Astrocyte (in vitro differentiated cells and primary cell): ENCODE measurements around the gene RAG1. TPM values are rescaled to one million over a fixed set of nuclear protein-coding genes. Genes with fewer than 3 reads are reported as not detected.

Experiments
- DNase-seq: peaks from one replicate; pipeline ENCODE4 v3.0.0-alpha.2; 2010; ENCODE audit warnings: low read depth
- FAIRE-seq: peaks from 2 replicates; lab custom pipeline; 2011; peaks lifted over from hg19 to GRCh38; lab: Jason Lieb, UNC
- H2AFZ ChIP-seq: 2 replicates; pipeline ENCODE4 v1.6.0; 2012; ENCODE audit warnings: low read depth, low read length, inconsistent platforms
- H3K27ac ChIP-seq: 2 replicates; pipeline ENCODE4 v1.5.1; 2011; ENCODE audit warnings: low read depth, low read length, inconsistent platforms
- H3K27me3 ChIP-seq: 2 replicates; pipeline ENCODE4 v1.6.0; 2011; ENCODE audit warnings: low read length, inconsistent platforms; ENCODE audit not compliant: insufficient read depth
- H3K36me3 ChIP-seq: 2 replicates; pipeline ENCODE4 v1.5.1; 2011; ENCODE audit warnings: low read length, inconsistent platforms; ENCODE audit not compliant: insufficient read depth
- H3K4me1 ChIP-seq: 2 replicates; pipeline ENCODE4 v1.5.1; 2011; ENCODE audit warnings: low read length, inconsistent platforms; ENCODE audit not compliant: insufficient read depth
- H3K4me2 ChIP-seq: 2 replicates; pipeline ENCODE4 v1.6.0; 2012; ENCODE audit warnings: low read length, inconsistent platforms
- H3K4me3 ChIP-seq: 2 replicates; pipeline ENCODE4 v1.5.1; 2011; ENCODE audit warnings: low read depth, mild to moderate bottlenecking, low read length, inconsistent platforms; ENCODE audit not compliant: insufficient read depth
- H3K79me2 ChIP-seq: 2 replicates; pipeline ENCODE4 v1.6.0; 2012; ENCODE audit warnings: mild to moderate bottlenecking, low read length, inconsistent platforms; ENCODE audit not compliant: insufficient read depth
- H3K9ac ChIP-seq: 2 replicates; pipeline ENCODE4 v1.6.0; 2012; ENCODE audit warnings: mild to moderate bottlenecking, low read length, inconsistent platforms
- H3K9me3 ChIP-seq: 2 replicates; pipeline ENCODE4 v1.5.1; 2012; ENCODE audit warnings: low read depth, mild to moderate bottlenecking, low read length, inconsistent platforms; ENCODE audit not compliant: insufficient read depth
- H4K20me1 ChIP-seq: 2 replicates; pipeline ENCODE4 v1.6.0; 2012; ENCODE audit warnings: low read length, inconsistent platforms; ENCODE audit not compliant: insufficient read depth
- H3K27ac Mint-ChIP-seq: one replicate; pipeline ENCODE4 v1.8.0; 2021; ENCODE audit warnings: mild to moderate bottlenecking, mixed read lengths; ENCODE audit not compliant: unreplicated experiment
- H3K27me3 Mint-ChIP-seq: one replicate; pipeline ENCODE4 v1.8.0; 2021; ENCODE audit warnings: low read depth, mixed read lengths; ENCODE audit not compliant: unreplicated experiment
- H3K36me3 Mint-ChIP-seq: one replicate; pipeline ENCODE4 v1.8.0; 2021; ENCODE audit warnings: low read depth, mixed read lengths; ENCODE audit not compliant: unreplicated experiment
- H3K4me1 Mint-ChIP-seq: one replicate; pipeline ENCODE4 v1.8.0; 2021; ENCODE audit warnings: low read depth, mixed read lengths; ENCODE audit not compliant: unreplicated experiment
- H3K4me3 Mint-ChIP-seq: one replicate; pipeline ENCODE4 v1.8.0; 2021; ENCODE audit warnings: mild to moderate bottlenecking, moderate library complexity, mixed read lengths; ENCODE audit not compliant: unreplicated experiment
- H3K9me3 Mint-ChIP-seq: one replicate; pipeline ENCODE4 v1.8.0; 2021; ENCODE audit warnings: mild to moderate bottlenecking, mixed read lengths; ENCODE audit not compliant: unreplicated experiment
- CTCF ChIP-seq: IDR thresholded peaks from 2 replicates; pipeline ENCODE4 v1.5.1; 2011; ENCODE audit warnings: low read depth, mild to moderate bottlenecking, inconsistent platforms, low read length, moderate library complexity; ENCODE audit not compliant: insufficient read depth
- EZH2 ChIP-seq: IDR thresholded peaks from 2 replicates; pipeline ENCODE4 v1.6.1; 2012; ENCODE audit warnings: mild to moderate bottlenecking, low read length, inconsistent platforms; ENCODE audit not compliant: insufficient read depth
- total RNA-seq: library from RNA; stranded (reverse); gene quantifications from 2 replicates; pipeline ENCODE4 v1.2.1, GENCODE V29; 2021

RAG1 gene
- total RNA-seq, 1 donor from 2014 or later: 3.2 TPM

- DNase-seq: no peak
- H3K9me3 ChIP-seq: no peaks in the 10 kb centered on the region
- Mint-ChIP-seq H3K27ac (no peak within 1 kb of the TSS), H3K9me3 (no peaks in the 10 kb centered on the region), H3K4me1 (peaks cover 2% of the 10 kb centered on the region), H3K4me3 (no peak within 1 kb of the TSS), H3K36me3 (no peaks in the 10 kb centered on the region), H3K27me3 (no peaks in the 10 kb centered on the region)
- peaks cover 3% of the 10 kb centered on the region for H3K4me1 ChIP-seq
- H3K79me2 ChIP-seq: no peaks in the 10 kb centered on the region
- no peaks in the 10 kb centered on the region for H3K27me3 ChIP-seq
- no peak within 1 kb of the TSS for H3K27ac ChIP-seq
- H3K4me2 ChIP-seq: no peak within 1 kb of the TSS
- TF ChIP-seq EZH2 (no peak), CTCF (no peak)
- no peaks in the 10 kb centered on the region for H3K36me3 ChIP-seq
- H4K20me1 ChIP-seq: no peaks in the 10 kb centered on the region
- no peak within 1 kb of the TSS for H2AFZ ChIP-seq
- no peak for FAIRE-seq
- H3K9ac ChIP-seq: no peak within 1 kb of the TSS
- no peak within 1 kb of the TSS for H3K4me3 ChIP-seq
Observed at GRCh38 chr11:36598051-36598450, 30.2 kb downstream of the RAG1 start, which contains the start of gene RAG2. TSS of gene RAG2 (minus strand) at chr11:36598236. CDS start at chr11:36594168, 4,068 bp downstream.

GRCh38 chr11:36600180-36600579, 32.4 kb downstream of the RAG1 start:
- H3K27ac ChIP-seq: no peak overlapping the region
- DNase-seq: no peak
- no peak for FAIRE-seq
- no peak for TF ChIP-seq EZH2
- no peak for TF ChIP-seq CTCF
- H3K4me1 ChIP-seq: no peaks in the 10 kb centered on the region
- no peak overlapping the region for H3K4me3 ChIP-seq
- Mint-ChIP-seq H3K4me3 (no peak overlapping the region), H3K36me3 (no peaks in the 10 kb centered on the region), H3K9me3 (no peaks in the 10 kb centered on the region), H3K27ac (no peak overlapping the region), H3K27me3 (no peaks in the 10 kb centered on the region), H3K4me1 (no peaks in the 10 kb centered on the region)
- H4K20me1 ChIP-seq: no peaks in the 10 kb centered on the region
- no peak overlapping the region for H2AFZ ChIP-seq
- H3K79me2 ChIP-seq: no peaks in the 10 kb centered on the region
- H3K9ac ChIP-seq: no peak overlapping the region
- no peaks in the 10 kb centered on the region for H3K27me3 ChIP-seq
- H3K4me2 ChIP-seq: no peak overlapping the region
- no peaks in the 10 kb centered on the region for H3K36me3 ChIP-seq
- no peaks in the 10 kb centered on the region for H3K9me3 ChIP-seq

- H3K4me3 ChIP-seq: no peak overlapping the region
- H3K4me1 Mint-ChIP-seq: no peaks in the 10 kb centered on the region
- no peak for DNase-seq
- H3K9ac ChIP-seq: no peak overlapping the region
- no peaks in the 10 kb centered on the region for H3K9me3 ChIP-seq
- no peaks in the 10 kb centered on the region for H4K20me1 ChIP-seq
- FAIRE-seq: no peak
- H3K9me3 Mint-ChIP-seq: no peaks in the 10 kb centered on the region
- no peak overlapping the region for H3K27ac Mint-ChIP-seq
- H3K4me2 ChIP-seq: no peak overlapping the region
- no peaks in the 10 kb centered on the region for H3K36me3 Mint-ChIP-seq
- no peaks in the 10 kb centered on the region for H3K36me3 ChIP-seq
- no peaks in the 10 kb centered on the region for H3K27me3 ChIP-seq
- TF ChIP-seq CTCF (no peak), EZH2 (no peak)
- H3K79me2 ChIP-seq: no peaks in the 10 kb centered on the region
- H3K27me3 Mint-ChIP-seq: no peaks in the 10 kb centered on the region
- H3K4me1 ChIP-seq: no peaks in the 10 kb centered on the region
- H3K4me3 Mint-ChIP-seq: no peak overlapping the region
- no peak overlapping the region for H3K27ac ChIP-seq
- H2AFZ ChIP-seq: no peak overlapping the region
Observed at GRCh38 chr11:36601155-36601554, 33.3 kb downstream of the RAG1 start.
